Measurements from ENCODE around the gene TMEM229B. TPM values are rescaled to one million over a fixed set of nuclear protein-coding genes. Genes with fewer than 3 reads are reported as not detected.

Gene TMEM229B
- polyA plus RNA-seq (2011; rRNA removed) (0.19 and 0.28 TPM in 2 replicates), polyA plus RNA-seq (2017; fragmentation: RNase III; extraction: RNeasy Plus Mini Kit Qiagen cat#74134 plus additional on column Dnase treatment) (0.22 to 0.40 TPM (median 0.31 TPM) in 3 replicates), polyA minus RNA-seq (2011; rRNA and poly(A)+ RNA removed) (0.50 and 1.3 TPM in 2 replicates)
- 0.04 and 0.09 TPM in 2 replicates for polyA plus RNA-seq (2012; cell fraction: cytosol; rRNA removed)
- 0.08 and 0.10 TPM in 2 replicates for polyA plus RNA-seq (2012; cell fraction: nucleus; rRNA removed)

GRCh38 chr14:67487937-67488893 lies at the start of gene TMEM229B:
TSS of gene TMEM229B (minus strand) at chr14:67488721. CDS start at chr14:67473923, 14,798 bp downstream.
- no peak for ATAC-seq
- no peak within 1 kb of the TSS for H3K4me3 ChIP-seq
- no peak for FAIRE-seq
- H3K27ac ChIP-seq: no peak within 1 kb of the TSS
- TF ChIP-seq EP300 (IDR thresholded peaks at IDR 0.05) (no peak), SREBF2 (IDR thresholded peaks at IDR 0.05) (no peak), RAD21 (conservative IDR thresholded peaks at IDR 0.05 in 1 of 2, IDR thresholded peaks at IDR 0.05 in 1 of 2) (no peak), MYC (IDR thresholded peaks at IDR 0.05; ENCODE audit: borderline replicate concordance, low read length) (no peak), KDM5A (IDR thresholded peaks at IDR 0.05) (no peak), ESRRA (IDR thresholded peaks at IDR 0.05; ENCODE audit: borderline replicate concordance, low read length) (no peak), ATOH8 (CRISPR knock-in tag; IDR thresholded peaks at IDR 0.05; ENCODE audit: low read depth) (no peak), POLR2A (IDR thresholded peaks at IDR 0.05; ENCODE audit: low read length) (no peak), JUNB (IDR thresholded peaks at IDR 0.05) (no peak), NPAS2 (CRISPR knock-in tag; IDR thresholded peaks at IDR 0.05; ENCODE audit: borderline replicate concordance) (no peak)
- 61% methylated on average over 11 of the region's 13 CpGs for WGBS (ENCODE audit: missing lambda C conversion rate)
- no peaks in the 10 kb centered on the region for H3K4me1 ChIP-seq
- ChIA-PET POLR2A (no interaction called here), CTCF (interaction anchor here (1.0 to 2.0 kb wide), 3 partner anchors 11 to 25 kb away, joined by 4 to 8 read pairs (median 4); no protein-coding TSS in a partner anchor)
- no peak within 1 kb of the TSS for H3K4me2 ChIP-seq
- DNase-seq (ENCODE audit: low read depth in 1 of 2, low spot score in 1 of 2): no peak
- peaks cover 4% of the 10 kb centered on the region; the same call in 1 of the 3 replicates for H3K9me3 ChIP-seq

GRCh38 chr14:67537736-67538135 lies 49.2 kb upstream of the TMEM229B start:
- DNase-seq (ENCODE audit: low read depth in 1 of 2, low spot score in 1 of 2) (no peak), ATAC-seq (no peak), FAIRE-seq (no peak)
- 66% methylated on average over 3 of the region's 3 CpGs for WGBS (ENCODE audit: missing lambda C conversion rate)
- Histone ChIP-seq H3K4me3 (no peak overlapping the region), H3K4me2 (no peak overlapping the region), H3K4me1 (0 out of 3 replicates have a peak, but pooled peaks cover 3% of the 10 kb centered on the region), H3K27ac (no peak overlapping the region), H3K9me3 (no peaks in the 10 kb centered on the region)
- TF ChIP-seq REST (IDR thresholded peaks at IDR 0.05) (no peak), CTCF (IDR thresholded peaks at IDR 0.05) (no peak), BCL3 (IDR thresholded peaks at IDR 0.05) (no peak)
- POLR2A ChIA-PET: no interaction called here
- CTCF ChIA-PET: interaction anchor here (0.6 to 11.2 kb wide), 5 partner anchors 11 to 109 kb away, joined by 3 to 68 read pairs (median 4); no protein-coding TSS in a partner anchor

Data from A549 (cell line).